ENCODE results near the gene RANBP1. TPM values are rescaled to one million over a fixed set of nuclear protein-coding genes. Genes with fewer than 3 reads are reported as not detected.

The RANBP1 gene
- total and polyA plus RNA-seq, 2 donors (not counting 1 experiment from before 2014, with no cell fraction given) = 67.0 to 77.6 TPM

DNA sequence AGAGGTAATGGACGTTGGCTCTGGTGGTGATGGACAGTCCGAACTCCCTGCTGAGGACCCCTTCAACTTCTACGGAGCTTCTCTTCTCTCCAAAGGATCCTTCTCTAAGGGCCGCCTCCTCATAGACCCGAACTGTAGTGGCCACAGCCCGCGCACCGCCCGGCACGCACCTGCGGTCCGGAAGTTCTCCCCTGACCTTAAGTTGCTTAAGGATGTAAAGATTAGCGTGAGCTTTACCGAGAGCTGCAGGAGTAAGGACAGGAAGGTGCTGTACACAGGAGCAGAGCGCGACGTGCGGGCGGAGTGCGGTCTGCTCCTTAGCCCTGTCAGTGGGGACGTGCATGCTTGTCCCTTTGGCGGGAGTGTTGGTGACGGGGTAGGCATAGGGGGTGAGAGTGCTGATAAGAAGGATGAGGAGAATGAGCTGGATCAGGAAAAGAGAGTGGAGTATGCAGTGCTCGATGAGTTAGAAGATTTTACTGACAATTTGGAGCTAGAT is 29.8 kb upstream of the RANBP1 start:
- ChIA-PET POLR2A (interaction anchor here (0.7 kb wide), 1 partner anchor 121 kb away, joined by 5 read pairs; no protein-coding TSS in a partner anchor), CTCF (interaction anchor here (0.6 to 1.3 kb wide), 2 partner anchors 115 to 117 kb away, joined by 3 read pairs; no protein-coding TSS in a partner anchor)
- no peak for TF ChIP-seq EZH2 (IDR thresholded peaks at IDR 0.05; ENCODE audit: borderline replicate concordance, insufficient read depth, low read depth, low read length, poor library complexity, severe bottlenecking)
- TF ChIP-seq CTCF (IDR thresholded peaks at IDR 0.05) = no peak
- Mint-ChIP-seq H3K4me3 (no peak overlapping the region), H3K4me1 (peaks cover 26% of the 10 kb centered on the region), H3K27me3 (no peaks in the 10 kb centered on the region), H3K27ac (no peak overlapping the region), H3K9me3 (ENCODE audit: insufficient read depth) (no peaks in the 10 kb centered on the region)
- Histone ChIP-seq H4K20me1 (ENCODE audit: control insufficient read depth, insufficient read depth, low read length, poor library complexity, severe bottlenecking) (peaks cover 26% of the 10 kb centered on the region), H3K9me3 (ENCODE audit: control extremely low read depth in 1 of 3, control insufficient read depth in 2 of 3, insufficient read depth in 1 of 3, low read length in 2 of 3) (no peaks in the 10 kb centered on the region), H3K4me3 (ENCODE audit: control extremely low read depth in 1 of 5, extremely low read depth in 1 of 5, insufficient read depth in 1 of 5, low read depth in 2 of 5, low read length in 4 of 5) (no peak overlapping the region), H3K4me2 (replicated peaks; ENCODE audit: low read depth, low read length, poor library complexity, severe bottlenecking) (no peak overlapping the region), H3K36me3 (replicated peaks in 1 of 2; ENCODE audit: control extremely low read depth in 1 of 2, control insufficient read depth in 1 of 2, extremely low read depth in 1 of 2, insufficient read depth in 2 of 2, low read length in 1 of 2) (peaks cover 3 to 47% of the 10 kb centered on the region in 2 experiments), H3K27me3 (replicated peaks in 1 of 4; ENCODE audit: control extremely low read depth in 1 of 4, control insufficient read depth in 3 of 4, insufficient read depth in 4 of 4, low read length in 3 of 4) (no peaks in the 10 kb centered on the region), H2AFZ (ENCODE audit: insufficient read depth, low read depth, low read length, poor library complexity, severe bottlenecking) (no peak overlapping the region), H3K9ac (ENCODE audit: low read length) (no peak overlapping the region), H3K4me1 (ENCODE audit: control insufficient read depth in 2 of 2, insufficient read depth in 2 of 2, low read length in 2 of 2) (peaks cover 3 to 6% of the 10 kb centered on the region in 2 donors), H3K27ac (ENCODE audit: low read length in 2 of 2) (no peak overlapping the region), H3K79me2 (ENCODE audit: control insufficient read depth, insufficient read depth, low read length) (peaks cover 49% of the 10 kb centered on the region)
- intact Hi-C loops (cut with micrococcal nuclease) = loop anchor here (10.0 kb wide), 1 partner anchor 231 kb away; the partner anchor contains the start of genes GNB1L and RTL10
- no peak for ATAC-seq (ENCODE audit: low read depth)
- no peak for DNase-seq
- WGBS (ENCODE audit: insufficient coverage) = 98% methylated on average over 18 of the region's 24 CpGs

DNA sequence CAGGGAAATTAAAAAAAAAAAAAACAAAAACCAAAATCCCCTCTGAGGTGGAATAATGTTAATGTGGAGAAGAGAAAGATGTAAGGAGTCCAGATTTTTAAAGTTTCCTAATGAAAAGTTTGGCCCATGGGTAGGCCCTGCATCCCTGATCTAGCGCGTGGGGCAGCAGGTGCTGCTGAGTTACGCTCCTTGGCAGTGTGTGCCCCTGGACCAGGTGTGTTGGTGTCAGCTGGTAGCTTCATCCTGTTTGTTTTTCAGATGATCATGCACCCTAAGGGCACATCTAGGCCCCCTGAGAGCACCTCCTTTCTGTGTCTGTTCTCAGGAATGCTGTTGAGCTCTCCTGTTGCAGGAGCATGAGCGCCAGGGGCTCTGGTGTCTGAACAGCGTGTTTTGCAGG is 29.1 kb upstream of the RANBP1 start:
- Histone ChIP-seq H3K9me3 (ENCODE audit: control extremely low read depth in 1 of 3, control insufficient read depth in 2 of 3, insufficient read depth in 1 of 3, low read length in 2 of 3) (no peaks in the 10 kb centered on the region), H3K27me3 (replicated peaks in 1 of 4; ENCODE audit: control extremely low read depth in 1 of 4, control insufficient read depth in 3 of 4, insufficient read depth in 4 of 4, low read length in 3 of 4) (no peaks in the 10 kb centered on the region), H3K4me3 (ENCODE audit: control extremely low read depth in 1 of 5, extremely low read depth in 1 of 5, insufficient read depth in 1 of 5, low read depth in 2 of 5, low read length in 4 of 5) (no peak overlapping the region), H3K27ac (ENCODE audit: low read length in 2 of 2) (no peak overlapping the region), H4K20me1 (ENCODE audit: control insufficient read depth, insufficient read depth, low read length, poor library complexity, severe bottlenecking) (peaks cover 26% of the 10 kb centered on the region), H3K36me3 (replicated peaks in 1 of 2; ENCODE audit: control extremely low read depth in 1 of 2, control insufficient read depth in 1 of 2, extremely low read depth in 1 of 2, insufficient read depth in 2 of 2, low read length in 1 of 2) (peaks cover 4 to 52% of the 10 kb centered on the region in 2 experiments), H2AFZ (ENCODE audit: insufficient read depth, low read depth, low read length, poor library complexity, severe bottlenecking) (no peak overlapping the region), H3K4me1 (ENCODE audit: control insufficient read depth in 2 of 2, insufficient read depth in 2 of 2, low read length in 2 of 2) (no peaks in the 10 kb centered on the region), H3K4me2 (replicated peaks; ENCODE audit: low read depth, low read length, poor library complexity, severe bottlenecking) (no peak overlapping the region), H3K79me2 (ENCODE audit: control insufficient read depth, insufficient read depth, low read length) (peaks cover 43% of the 10 kb centered on the region), H3K9ac (ENCODE audit: low read length) (no peak overlapping the region)
- H3K27me3 Mint-ChIP-seq = no peaks in the 10 kb centered on the region
- no peak for DNase-seq
- no peak overlapping the region for H3K4me3 Mint-ChIP-seq
- H3K9me3 Mint-ChIP-seq (ENCODE audit: insufficient read depth) = no peaks in the 10 kb centered on the region
- H3K27ac Mint-ChIP-seq = no peak overlapping the region
- ChIA-PET CTCF (interaction anchor here (0.6 kb wide), 1 partner anchor 118 kb away, joined by 3 read pairs; no protein-coding TSS in a partner anchor), POLR2A (interaction anchor here (0.7 kb wide), 1 partner anchor 121 kb away, joined by 5 read pairs; no protein-coding TSS in a partner anchor)
- ATAC-seq (ENCODE audit: low read depth) = no peak
- no peak for TF ChIP-seq CTCF (IDR thresholded peaks at IDR 0.05)
- no peak for TF ChIP-seq EZH2 (IDR thresholded peaks at IDR 0.05; ENCODE audit: borderline replicate concordance, insufficient read depth, low read depth, low read length, poor library complexity, severe bottlenecking)
- intact Hi-C loops (cut with micrococcal nuclease) = loop anchor here (10.0 kb wide), 1 partner anchor 232 kb away; the partner anchor contains the start of genes GNB1L and RTL10
- peaks cover 20% of the 10 kb centered on the region for H3K4me1 Mint-ChIP-seq
- WGBS (ENCODE audit: insufficient coverage) = 98% methylated on average over 5 of the region's 5 CpGs
